Endodermal cell (in vitro differentiated cells): Measurements from ENCODE around the gene THYN1. TPM values are rescaled to one million over a fixed set of nuclear protein-coding genes. Genes with fewer than 3 reads are reported as not detected.

Experiments used
- DNase-seq: peaks from one replicate; pipeline ENCODE4 v3.0.0-alpha.2; 2017
- H3K27ac ChIP-seq: 2 replicates; pipeline ENCODE4 v1.5.1; 2013; ENCODE audit warnings: mild to moderate bottlenecking, low read depth, low read length, moderate library complexity
- H3K27me3 ChIP-seq: 2 replicates; pipeline ENCODE4 v1.6.1; 2013; ENCODE audit warnings: mild to moderate bottlenecking, low read length, moderate library complexity; ENCODE audit not compliant: insufficient read depth, control insufficient read depth, poor library complexity, severe bottlenecking
- H3K36me3 ChIP-seq: 2 replicates; pipeline ENCODE4 v1.7.0; 2013; ENCODE audit warnings: mild to moderate bottlenecking, low read length, moderate library complexity; ENCODE audit not compliant: control insufficient read depth, insufficient read depth
- H3K4me1 ChIP-seq: one replicate; pipeline ENCODE4 v1.7.0; 2013; ENCODE audit warnings: low read length; ENCODE audit not compliant: control insufficient read depth, insufficient read depth
- H3K4me3 ChIP-seq: 2 replicates; pipeline ENCODE4 v1.5.1; 2013; ENCODE audit warnings: mild to moderate bottlenecking, low read length, moderate library complexity
- H3K9ac ChIP-seq: 2 replicates; pipeline ENCODE4 v1.6.1; 2013; ENCODE audit warnings: mild to moderate bottlenecking, low read length, moderate library complexity; ENCODE audit not compliant: poor library complexity, severe bottlenecking; ENCODE audit errors: extremely low read depth
- H3K9me3 ChIP-seq: 2 replicates; pipeline ENCODE4 v1.6.1; 2013; ENCODE audit warnings: mild to moderate bottlenecking, low read length, moderate library complexity; ENCODE audit not compliant: control insufficient read depth
- H3K27ac Mint-ChIP-seq: 2 replicates; pipeline ENCODE4 v1.8.0; 2020; ENCODE audit warnings: mixed read lengths
- H3K27me3 Mint-ChIP-seq: 2 replicates; pipeline ENCODE4 v1.8.0; 2021; ENCODE audit warnings: mild to moderate bottlenecking, mixed read lengths; ENCODE audit not compliant: insufficient read depth
- H3K36me3 Mint-ChIP-seq: 2 replicates; pipeline ENCODE4 v1.8.0; 2020; ENCODE audit warnings: low read depth, mixed read lengths
- H3K4me1 Mint-ChIP-seq: 2 replicates; pipeline ENCODE4 v1.8.0; 2020; ENCODE audit warnings: mixed read lengths
- H3K4me3 Mint-ChIP-seq: 2 replicates; pipeline ENCODE4 v1.8.0; 2020; ENCODE audit warnings: mild to moderate bottlenecking, moderate library complexity, mixed read lengths
- H3K9me3 Mint-ChIP-seq: 2 replicates; pipeline ENCODE4 v1.8.0; 2020; ENCODE audit warnings: mild to moderate bottlenecking, mixed read lengths
- CTCF ChIP-seq: fragments of 200-600 bp; sonication (generic); conservative IDR thresholded peaks from 2 replicates; pipeline ENCODE4 v1.5.0; 2021; ENCODE audit warnings: antibody characterized with exemption, mild to moderate bottlenecking
- WGBS, 2 experiments: methylation state at CpG; one replicate each; pipeline versions ENCODE4 v1.1.5 to v1.1.7; 2013; ENCODE audit warnings: missing lambda C conversion rate in 2 of 2, mixed read lengths in 1 of 2; ENCODE audit not compliant: insufficient coverage in 1 of 2, insufficient read length in 1 of 2; 5-methylcytosine and 5-hydroxymethylcytosine counted together
- total RNA-seq, 2 donors: library from RNA; stranded (reverse); fragmentation: NEBNext Ultra II Directional in 1 of 2; extraction: Animal tissue kit (Norgen Biotek cat#: 25700) in 1 of 2; gene quantifications; 2 replicates in 1 of 2; 3 replicates in 1 of 2; pipeline ENCODE4 v1.2.1, GENCODE V29; 2021

Gene THYN1
- total RNA-seq, 2 donors from 2014 or later, result 61.3 to 81.6 TPM

DNA sequence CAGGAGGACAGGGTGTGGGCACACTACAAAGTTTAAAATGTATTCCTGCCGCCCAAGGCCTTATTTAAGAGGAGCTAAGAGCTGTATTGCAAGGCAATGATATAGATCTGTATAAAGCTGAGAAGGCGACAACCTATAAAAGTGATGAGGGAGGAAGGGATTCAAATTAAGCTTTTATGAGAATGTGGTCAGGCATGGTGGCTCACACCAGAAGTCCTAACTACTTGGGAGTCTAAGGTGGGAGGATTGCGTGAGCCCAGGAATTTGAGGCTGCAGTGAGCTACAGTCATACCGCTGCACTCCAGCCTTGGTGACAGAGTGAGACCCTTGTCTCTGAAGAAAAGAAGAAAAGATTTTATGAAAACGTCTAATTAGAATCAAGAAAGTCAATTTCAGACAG, 13.3 kb upstream of the THYN1 start:
- H3K4me3 Mint-ChIP-seq, result no peak overlapping the region
- WGBS, 2 experiments, result 83 to 95% methylated on average over 5 of the region's 5 CpGs

GRCh38 chr11:134264966-134265764, 12.0 kb upstream of the THYN1 start:
- Mint-ChIP-seq H3K4me1 (peaks cover 3% of the 10 kb centered on the region), H3K27ac (peak overlapping the region; percentile 3), H3K4me3 (no peak overlapping the region), H3K9me3 (no peaks in the 10 kb centered on the region), H3K27me3 (no peaks in the 10 kb centered on the region), H3K36me3 (peaks cover 30% of the 10 kb centered on the region)
- Histone ChIP-seq H3K4me3 (no peak overlapping the region), H3K36me3 (peaks cover 37% of the 10 kb centered on the region), H3K27ac (no peak overlapping the region), H3K4me1 (no peaks in the 10 kb centered on the region), H3K9me3 (no peaks in the 10 kb centered on the region), H3K9ac (no peak overlapping the region), H3K27me3 (no peaks in the 10 kb centered on the region)
- WGBS, 2 experiments, result 92 to 93% methylated on average over 3 to 7 of the region's 7 CpGs
- TF ChIP-seq CTCF, result no peak
- DNase-seq, result no peak

More for the DNA sequence above, 13.3 kb upstream of the THYN1 start:
- Histone ChIP-seq H3K36me3 (peaks cover 26% of the 10 kb centered on the region), H3K9me3 (no peaks in the 10 kb centered on the region), H3K27ac (no peak overlapping the region), H3K4me3 (no peak overlapping the region), H3K27me3 (no peaks in the 10 kb centered on the region), H3K9ac (no peak overlapping the region), H3K4me1 (no peaks in the 10 kb centered on the region)
- Mint-ChIP-seq H3K4me1 (peaks cover 3% of the 10 kb centered on the region), H3K27me3 (no peaks in the 10 kb centered on the region), H3K36me3 (peaks cover 19% of the 10 kb centered on the region), H3K27ac (no peak overlapping the region), H3K9me3 (no peaks in the 10 kb centered on the region)
- no peak for DNase-seq
- no peak for TF ChIP-seq CTCF

DNA sequence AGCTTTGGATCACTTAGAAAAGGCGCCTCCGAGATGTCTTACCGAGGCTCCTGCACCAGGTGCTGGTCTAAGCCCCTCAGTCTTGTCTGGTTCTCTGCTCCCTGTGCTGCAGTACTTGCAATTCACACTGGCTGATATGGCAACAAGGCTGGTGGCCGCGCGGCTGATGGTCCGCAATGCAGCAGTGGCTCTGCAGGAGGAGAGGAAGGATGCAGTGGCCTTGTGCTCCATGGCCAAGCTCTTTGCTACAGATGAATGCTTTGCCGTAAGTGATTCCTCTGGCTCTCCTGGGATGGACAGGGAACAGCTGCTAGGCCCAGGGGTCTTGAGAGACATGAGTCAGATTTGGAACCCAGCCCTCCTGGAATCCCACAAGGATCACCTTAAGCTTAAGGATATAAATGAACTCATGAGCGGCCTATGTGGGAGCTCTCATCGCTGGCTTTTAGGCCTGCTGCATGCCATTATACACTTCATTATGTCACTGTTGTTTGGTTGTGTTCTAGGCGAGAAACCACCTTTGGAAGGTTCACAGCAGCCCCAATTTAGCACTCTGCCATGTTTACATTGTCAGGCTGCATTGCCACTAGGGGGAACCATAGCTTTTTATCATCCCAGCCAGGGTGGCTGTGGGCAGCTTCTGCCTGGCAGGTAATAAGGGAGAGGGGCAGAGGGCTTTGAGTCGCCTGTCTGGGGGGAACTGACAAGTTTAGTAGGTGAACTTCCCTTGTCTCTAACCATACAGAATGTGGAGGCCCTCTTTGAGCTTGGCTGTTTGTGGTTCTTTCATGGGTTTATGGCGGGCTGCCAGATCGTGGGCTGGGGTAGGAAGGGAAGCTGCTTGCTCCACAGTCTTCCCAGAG, 8.7 kb upstream of the THYN1 start:
- H3K4me1 Mint-ChIP-seq, result peaks cover 2% of the 10 kb centered on the region
- no peaks in the 10 kb centered on the region for H3K27me3 Mint-ChIP-seq
- DNase-seq, result peak; percentile 83
- H3K36me3 ChIP-seq, result peaks cover 56% of the 10 kb centered on the region
- no peaks in the 10 kb centered on the region for H3K27me3 ChIP-seq
- H3K4me1 ChIP-seq, result no peaks in the 10 kb centered on the region
- peaks cover 51% of the 10 kb centered on the region for H3K36me3 Mint-ChIP-seq
- H3K4me3 ChIP-seq, result no peak overlapping the region
- H3K9ac ChIP-seq, result no peak overlapping the region
- no peak overlapping the region for H3K27ac Mint-ChIP-seq
- 88 to 89% methylated on average over 10 to 14 of the region's 14 CpGs for WGBS, 2 experiments
- H3K27ac ChIP-seq, result no peak overlapping the region
- no peaks in the 10 kb centered on the region for H3K9me3 ChIP-seq
- H3K4me3 Mint-ChIP-seq, result no peak overlapping the region
- TF ChIP-seq CTCF, result peak; percentile 85
- H3K9me3 Mint-ChIP-seq, result no peaks in the 10 kb centered on the region
